ENCODE measurements around the gene LIF. TPM values are rescaled to one million over a fixed set of nuclear protein-coding genes. Genes with fewer than 3 reads are reported as not detected.

The LIF gene
- total RNA-seq, 1 donor from 2014 or later: not detected

- H3K27me3 ChIP-seq: peaks cover 3% of the 10 kb centered on the region
- intact Hi-C loops (cut with DNase I): no loop called here
- H3K9me3 ChIP-seq: no peaks in the 10 kb centered on the region
- peaks cover 0 to 5% of the 10 kb centered on the region in 2 donors for H3K4me1 ChIP-seq
- H3K4me3 ChIP-seq: no peak overlapping the region
- H3K36me3 ChIP-seq: no peaks in the 10 kb centered on the region
- TF ChIP-seq CTCF (IDR thresholded peaks at IDR 0.05): no peak
- DNase-seq (ENCODE audit: low spot score in 2 of 2): no peak
- no peak overlapping the region for H3K27ac ChIP-seq
Observed at GRCh38 chr22:30244641-30245040, 1.9 kb downstream of the LIF start.

GRCh38 chr22:30244066-30244465, 2.5 kb downstream of the LIF start:
- DNase-seq (ENCODE audit: low spot score in 2 of 2): no peak
- intact Hi-C loops (cut with DNase I): no loop called here
- Histone ChIP-seq H3K27me3 (peaks cover 3% of the 10 kb centered on the region), H3K9me3 (no peaks in the 10 kb centered on the region), H3K4me1 (peaks cover 0 to 5% of the 10 kb centered on the region in 2 donors), H3K4me3 (no peak overlapping the region), H3K36me3 (no peaks in the 10 kb centered on the region), H3K27ac (no peak overlapping the region)
- TF ChIP-seq CTCF (IDR thresholded peaks at IDR 0.05): no peak

GRCh38 chr22:30243661-30244060, 2.9 kb downstream of the LIF start:
- Histone ChIP-seq H3K9me3 (no peaks in the 10 kb centered on the region), H3K4me3 (no peak overlapping the region), H3K27ac (no peak overlapping the region), H3K36me3 (no peaks in the 10 kb centered on the region), H3K4me1 (peaks cover 0 to 5% of the 10 kb centered on the region in 2 donors), H3K27me3 (peaks cover 3% of the 10 kb centered on the region)
- no peak for DNase-seq (ENCODE audit: low spot score in 2 of 2)
- no peak for TF ChIP-seq CTCF (IDR thresholded peaks at IDR 0.05)
- intact Hi-C loops (cut with DNase I): no loop called here

- Histone ChIP-seq H3K27me3 (peaks cover 3% of the 10 kb centered on the region), H3K4me1 (peaks cover 0 to 5% of the 10 kb centered on the region in 2 donors), H3K27ac (no peak overlapping the region), H3K9me3 (no peaks in the 10 kb centered on the region), H3K4me3 (no peak overlapping the region), H3K36me3 (no peaks in the 10 kb centered on the region)
- intact Hi-C loops (cut with DNase I): no loop called here
- TF ChIP-seq CTCF (IDR thresholded peaks at IDR 0.05): no peak
- DNase-seq (ENCODE audit: low spot score in 2 of 2): no peak
Observed at GRCh38 chr22:30241576-30242371, 4.8 kb downstream of the LIF start.

- H3K4me1 ChIP-seq: peaks cover 0 to 2% of the 10 kb centered on the region in 2 donors
- no peaks in the 10 kb centered on the region for H3K36me3 ChIP-seq
- no peak for DNase-seq (ENCODE audit: low spot score in 2 of 2)
- peaks cover 1% of the 10 kb centered on the region for H3K27me3 ChIP-seq
- no peak for TF ChIP-seq CTCF (IDR thresholded peaks at IDR 0.05)
- intact Hi-C loops (cut with DNase I): no loop called here
- H3K9me3 ChIP-seq: no peaks in the 10 kb centered on the region
- no peak overlapping the region for H3K27ac ChIP-seq
- no peak overlapping the region for H3K4me3 ChIP-seq
Observed at GRCh38 chr22:30240541-30241417, 5.8 kb downstream of the LIF start.

All from ascending aorta (tissue), 2 donors.